IMR-90 (cell line): ENCODE data around the gene SIGLEC11. TPM values are rescaled to one million over a fixed set of nuclear protein-coding genes. Genes with fewer than 3 reads are reported as not detected.

Experiments used
- ATAC-seq: fragments of 200-7000 bp; cut with Tn5 transposase; 2 replicates; pipeline ENCODE4 v1.9.1; 2020; ENCODE audit warnings: low read depth, mild to moderate bottlenecking, moderate library complexity
- BruUV-seq: library from RNA; stranded (reverse); fragments of 400-500 nt; replicated peaks from 2 replicates; lab custom pipeline; 2021; lab: Mats Ljungman, UMichigan
- CTCF ChIA-PET: fragments of 300-600 bp; formaldehyde crosslinking; extraction: SDS; loops from one replicate; lab custom pipeline; 2021; ENCODE audit warnings: antibody characterized with exemption; lab: Yijun Ruan, JAX
- POLR2A ChIA-PET: fragments of 300-600 bp; sonication (Branson Sonifier 250); formaldehyde crosslinking; loops from one replicate; lab custom pipeline; 2022; ENCODE audit warnings: antibody characterized with exemption; ENCODE audit not compliant: unreplicated experiment; lab: Charles Lee
- DNase-seq: peaks from one replicate; pipeline ENCODE4 v3.0.0; 2013
- H2AFZ ChIP-seq: replicated peaks from 2 replicates; pipeline ENCODE3; 2013; ENCODE audit warnings: low read length, mild to moderate bottlenecking; ENCODE audit not compliant: poor library complexity
- H2AK5ac ChIP-seq: 2 replicates; pipeline ENCODE4 v1.6.1; 2013; ENCODE audit warnings: low read depth, low read length, inconsistent platforms
- H2AK9ac ChIP-seq: replicated peaks from 2 replicates; pipeline ENCODE3; 2013; ENCODE audit warnings: mild to moderate bottlenecking, low read depth, low read length, moderate library complexity; ENCODE audit not compliant: poor library complexity
- H2BK120ac ChIP-seq: 2 replicates; pipeline ENCODE4 v1.6.1; 2013; ENCODE audit warnings: low read depth, low read length, inconsistent platforms
- H2BK15ac ChIP-seq: 3 replicates; pipeline ENCODE4 v1.6.1; 2013; ENCODE audit warnings: low read depth, low read length, inconsistent platforms
- H2BK20ac ChIP-seq: 2 replicates; pipeline ENCODE4 v1.6.1; 2013; ENCODE audit warnings: low read depth, mild to moderate bottlenecking, inconsistent platforms, low read length, moderate library complexity
- H2BK5ac ChIP-seq: 2 replicates; pipeline ENCODE4 v1.6.1; 2013; ENCODE audit warnings: mild to moderate bottlenecking, low read depth, low read length, inconsistent platforms; ENCODE audit not compliant: poor library complexity, severe bottlenecking
- H3K14ac ChIP-seq: replicated peaks from 2 replicates; pipeline ENCODE4 v1.6.1; 2013; ENCODE audit warnings: low read depth, low read length, inconsistent platforms
- H3K18ac ChIP-seq: 2 replicates; pipeline ENCODE4 v1.6.1; 2013; ENCODE audit warnings: low read depth, low read length, control low read depth
- H3K23ac ChIP-seq: 2 replicates; pipeline ENCODE4 v1.6.1; 2013; ENCODE audit warnings: low read depth, low read length, inconsistent platforms
- H3K27ac ChIP-seq: 2 replicates; pipeline ENCODE4 v1.5.1; 2013; ENCODE audit warnings: mild to moderate bottlenecking, control low read depth, low read length; ENCODE audit not compliant: insufficient read depth
- H3K27me3 ChIP-seq: 2 replicates; pipeline ENCODE4 v1.6.1; 2013; ENCODE audit warnings: low read length; ENCODE audit not compliant: control insufficient read depth, insufficient read depth
- H3K36me3 ChIP-seq: 2 replicates; pipeline ENCODE4 v1.6.1; 2013; ENCODE audit warnings: low read length, mixed read lengths; ENCODE audit not compliant: control insufficient read depth, insufficient read depth
- H3K4ac ChIP-seq: 2 replicates; pipeline ENCODE4 v1.6.1; 2013; ENCODE audit warnings: low read depth, low read length, inconsistent platforms
- H3K4me1 ChIP-seq: 2 replicates; pipeline ENCODE4 v1.6.1; 2013; ENCODE audit warnings: low read length, mixed read lengths; ENCODE audit not compliant: control insufficient read depth, insufficient read depth
- H3K4me2 ChIP-seq: 2 replicates; pipeline ENCODE4 v1.6.1; 2013; ENCODE audit warnings: low read depth, mild to moderate bottlenecking, control low read depth, low read length, moderate library complexity
- H3K4me3 ChIP-seq: 2 replicates; pipeline ENCODE4 v1.5.1; 2013; ENCODE audit warnings: low read depth, mild to moderate bottlenecking, control low read depth, low read length, moderate library complexity; ENCODE audit not compliant: insufficient read depth
- H3K56ac ChIP-seq: 2 replicates; pipeline ENCODE4 v1.6.1; 2013; ENCODE audit warnings: low read length, inconsistent platforms; ENCODE audit not compliant: insufficient read depth; ENCODE audit errors: extremely low read depth
- H3K79me1 ChIP-seq, 2 experiments: 2 replicates each; pipeline ENCODE4 v1.6.1; 2013; ENCODE audit warnings: low read length in 2 of 2, inconsistent platforms in 1 of 2, low read depth in 1 of 2
- H3K9ac ChIP-seq: 2 replicates; pipeline ENCODE4 v1.6.1; 2013; ENCODE audit warnings: low read depth, low read length, control low read depth
- H3K9me1 ChIP-seq: 2 replicates; pipeline ENCODE4 v1.6.1; 2013; ENCODE audit warnings: low read length, inconsistent platforms; ENCODE audit not compliant: insufficient read depth
- H3K9me3 ChIP-seq: 2 replicates; pipeline ENCODE4 v1.6.1; 2013; ENCODE audit warnings: low read length; ENCODE audit not compliant: control insufficient read depth, insufficient read depth
- H4K20me1 ChIP-seq: 2 replicates; pipeline ENCODE4 v1.6.1; 2013; ENCODE audit warnings: low read length, inconsistent platforms; ENCODE audit not compliant: insufficient read depth
- H4K5ac ChIP-seq: 2 replicates; pipeline ENCODE4 v1.6.1; 2013; ENCODE audit warnings: mild to moderate bottlenecking, low read depth, low read length, control low read depth
- H4K8ac ChIP-seq, 2 experiments: 2 replicates each; pipeline ENCODE4 v1.6.1; 2013; ENCODE audit warnings: low read depth in 2 of 2, low read length in 2 of 2, control low read depth in 1 of 2, inconsistent platforms in 1 of 2
- H4K91ac ChIP-seq: 2 replicates; pipeline ENCODE4 v1.6.1; 2013; ENCODE audit warnings: low read depth, low read length, inconsistent platforms; ENCODE audit not compliant: insufficient read depth
- BHLHE40 ChIP-seq: fragments of 150-350 bp; IDR thresholded peaks from 2 replicates; pipeline ENCODE4 v1.6.1; 2016; ENCODE audit warnings: mild to moderate bottlenecking, low read depth, low read length
- CEBPB ChIP-seq: IDR thresholded peaks from 2 replicates; pipeline ENCODE4 v1.6.1; 2012; ENCODE audit warnings: low read depth, low read length, improper control_type of control experiment
- CHD1 ChIP-seq: IDR thresholded peaks from 2 replicates; pipeline ENCODE4 v1.6.1; 2012; ENCODE audit warnings: low read depth, low read length, improper control_type of control experiment
- ELK1 ChIP-seq: fragments of 150-350 bp; IDR thresholded peaks from 2 replicates; pipeline ENCODE4 v1.6.1; 2016; ENCODE audit warnings: low read depth, mild to moderate bottlenecking, low read length, moderate library complexity, borderline replicate concordance
- FOS ChIP-seq: fragments of 150-350 bp; IDR thresholded peaks from 2 replicates; pipeline ENCODE4 v1.6.1; 2016; ENCODE audit warnings: low read depth, low read length
- MAFK ChIP-seq: IDR thresholded peaks from 2 replicates; pipeline ENCODE4 v1.6.1; 2012; ENCODE audit warnings: low read depth, low read length, improper control_type of control experiment
- MAZ ChIP-seq: IDR thresholded peaks from 2 replicates; pipeline ENCODE4 v1.6.1; 2012; ENCODE audit warnings: low read depth, mild to moderate bottlenecking, low read length, improper control_type of control experiment, moderate library complexity, borderline replicate concordance
- MXI1 ChIP-seq: IDR thresholded peaks from 2 replicates; pipeline ENCODE4 v1.6.1; 2012; ENCODE audit warnings: low read depth, mild to moderate bottlenecking, low read length, moderate library complexity, borderline replicate concordance
- NFE2L2 ChIP-seq: fragments of 150-350 bp; IDR thresholded peaks from 2 replicates; pipeline ENCODE4 v1.6.1; 2016; ENCODE audit warnings: low read depth, mild to moderate bottlenecking, low read length
- POLR2A ChIP-seq: IDR thresholded peaks from 2 replicates; pipeline ENCODE4 v1.6.1; 2012; ENCODE audit warnings: mild to moderate bottlenecking, low read depth, low read length
- RAD21 ChIP-seq: IDR thresholded peaks from 2 replicates; pipeline ENCODE4 v1.6.1; 2012; ENCODE audit warnings: low read length, improper control_type of control experiment
- RCOR1 ChIP-seq: IDR thresholded peaks from 2 replicates; pipeline ENCODE4 v1.6.1; 2012; ENCODE audit warnings: mild to moderate bottlenecking, low read length, improper control_type of control experiment; ENCODE audit not compliant: insufficient replicate concordance
- RFX5 ChIP-seq: IDR thresholded peaks from 2 replicates; pipeline ENCODE4 v1.8.0; 2012; ENCODE audit warnings: low read depth, mild to moderate bottlenecking, low read length, moderate library complexity
- SMC3 ChIP-seq: fragments of 150-350 bp; IDR thresholded peaks from 2 replicates; pipeline ENCODE4 v1.6.1; 2016; ENCODE audit warnings: low read depth, mild to moderate bottlenecking, antibody characterized with exemption, low read length, moderate library complexity
- WGBS, 2 experiments: methylation state at CpG; one replicate each; pipeline versions ENCODE4 v1.1.5 to v1.1.7; 2013; ENCODE audit warnings: missing lambda C conversion rate in 2 of 2; ENCODE audit not compliant: insufficient read length in 1 of 2; ENCODE audit errors: extremely low coverage in 2 of 2; 5-methylcytosine and 5-hydroxymethylcytosine counted together
- dilution Hi-C: fragments of 300-500 bp; cut with HindIII; formaldehyde crosslinking; loops from one replicate; pipeline ENCODE4 v1.14.3; 2018; ENCODE audit warnings: low sequenced_read_pairs; ENCODE audit not compliant: unreplicated experiment
- in situ Hi-C: fragments of 300-500 bp; cut with MboI; formaldehyde crosslinking; loops from 3 replicates; pipeline ENCODE4 v1.14.3; 2019; ENCODE audit warnings: low sequenced_read_pairs, inconsistent platforms, mixed read lengths
- intact Hi-C: fragments of 100-400 bp; cut with micrococcal nuclease; formaldehyde crosslinking; loops from 2 replicates; pipeline ENCODE4 v1.10.0; 2022
- polyA plus RNA-seq, 3 experiments: library from polyadenylated mRNA; depleted of rRNA; stranded (reverse); fragments of >200 nt; gene quantifications; 2 replicates each; pipeline ENCODE4 v1.2.3, GENCODE V29; 2012; ENCODE audit warnings: low replicate concordance in 1 of 3
- total RNA-seq: library from RNA; depleted of rRNA; stranded (reverse); fragments of >200 nt; gene quantifications from 2 replicates; pipeline ENCODE4 v1.2.3, GENCODE V29; 2012
- TF ChIP-seq, protein P1 (sequence below): fragments of 150-350 bp; IDR thresholded peaks from 2 replicates; pipeline ENCODE4 v1.6.1; 2017; ENCODE audit warnings: mild to moderate bottlenecking, antibody characterized with exemption, low read length, low read depth
- TF ChIP-seq, protein P2 (sequence below): conservative IDR thresholded peaks from 2 replicates; pipeline ENCODE4 v1.5.1; 2012; ENCODE audit warnings: mild to moderate bottlenecking, low read depth, low read length, improper control_type of control experiment

The SIGLEC11 gene
- total and polyA plus RNA-seq, 2 of the 4 experiments (the other 2 are of a cell fraction): not detected

- Histone ChIP-seq H2AK5ac (no peak overlapping the region), H3K18ac (no peak overlapping the region), H3K14ac (no peak overlapping the region), H4K5ac (no peak overlapping the region), H3K56ac (no peak overlapping the region), H3K79me1 (no peaks in the 10 kb centered on the region), H3K4me3 (no peak overlapping the region), H4K91ac (no peak overlapping the region), H3K27ac (no peak overlapping the region), H2BK120ac (no peak overlapping the region), H3K9ac (no peak overlapping the region), H3K4me1 (no peaks in the 10 kb centered on the region), H3K9me3 (no peaks in the 10 kb centered on the region), H3K4ac (no peak overlapping the region), H4K20me1 (no peaks in the 10 kb centered on the region; the same call in 1 of the 2 replicates), H3K27me3 (peaks cover 8% of the 10 kb centered on the region), H2AK9ac (no peak overlapping the region), H3K4me2 (no peak overlapping the region), H3K23ac (no peak overlapping the region), H2BK15ac (no peak overlapping the region), H4K8ac (no peak overlapping the region), H3K36me3 (peaks cover 10% of the 10 kb centered on the region), H2BK20ac (no peak overlapping the region), H2AFZ (no peak overlapping the region), H3K9me1 (peaks cover 3% of the 10 kb centered on the region; the same call in 1 of the 2 replicates), H2BK5ac (no peak overlapping the region)
- intact Hi-C loops: no loop called here
- DNase-seq (no peak), ATAC-seq (no peak)
- dilution Hi-C loops: no loop called here
- POLR2A ChIA-PET: no interaction called here
- TF ChIP-seq CHD1 (no peak), RFX5 (no peak), CEBPB (no peak), BHLHE40 (no peak), NFE2L2 (no peak), RAD21 (no peak), ELK1 (no peak), MXI1 (no peak), MAZ (no peak), RCOR1 (no peak), FOS (no peak), POLR2A (no peak), SMC3 (no peak), MAFK (no peak)
- TF ChIP-seq, protein P1, sequence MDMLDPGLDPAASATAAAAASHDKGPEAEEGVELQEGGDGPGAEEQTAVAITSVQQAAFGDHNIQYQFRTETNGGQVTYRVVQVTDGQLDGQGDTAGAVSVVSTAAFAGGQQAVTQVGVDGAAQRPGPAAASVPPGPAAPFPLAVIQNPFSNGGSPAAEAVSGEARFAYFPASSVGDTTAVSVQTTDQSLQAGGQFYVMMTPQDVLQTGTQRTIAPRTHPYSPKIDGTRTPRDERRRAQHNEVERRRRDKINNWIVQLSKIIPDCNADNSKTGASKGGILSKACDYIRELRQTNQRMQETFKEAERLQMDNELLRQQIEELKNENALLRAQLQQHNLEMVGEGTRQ: no peak
- TF ChIP-seq, protein P2, sequence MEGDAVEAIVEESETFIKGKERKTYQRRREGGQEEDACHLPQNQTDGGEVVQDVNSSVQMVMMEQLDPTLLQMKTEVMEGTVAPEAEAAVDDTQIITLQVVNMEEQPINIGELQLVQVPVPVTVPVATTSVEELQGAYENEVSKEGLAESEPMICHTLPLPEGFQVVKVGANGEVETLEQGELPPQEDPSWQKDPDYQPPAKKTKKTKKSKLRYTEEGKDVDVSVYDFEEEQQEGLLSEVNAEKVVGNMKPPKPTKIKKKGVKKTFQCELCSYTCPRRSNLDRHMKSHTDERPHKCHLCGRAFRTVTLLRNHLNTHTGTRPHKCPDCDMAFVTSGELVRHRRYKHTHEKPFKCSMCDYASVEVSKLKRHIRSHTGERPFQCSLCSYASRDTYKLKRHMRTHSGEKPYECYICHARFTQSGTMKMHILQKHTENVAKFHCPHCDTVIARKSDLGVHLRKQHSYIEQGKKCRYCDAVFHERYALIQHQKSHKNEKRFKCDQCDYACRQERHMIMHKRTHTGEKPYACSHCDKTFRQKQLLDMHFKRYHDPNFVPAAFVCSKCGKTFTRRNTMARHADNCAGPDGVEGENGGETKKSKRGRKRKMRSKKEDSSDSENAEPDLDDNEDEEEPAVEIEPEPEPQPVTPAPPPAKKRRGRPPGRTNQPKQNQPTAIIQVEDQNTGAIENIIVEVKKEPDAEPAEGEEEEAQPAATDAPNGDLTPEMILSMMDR: no peak
- WGBS, 2 experiments: 71% methylated on average over 2 of the region's 6 CpGs; no CpG with 5 or more reads in 1 of the 2 experiments
- in situ Hi-C loops: no loop called here
- BruUV-seq: no TSS peak
- CTCF ChIA-PET: no interaction called here
Observed at GRCh38 chr19:49972841-49973240, 11.9 kb upstream of the SIGLEC11 start.
